Measurements from ENCODE around the gene ERP27. TPM values are rescaled to one million over a fixed set of nuclear protein-coding genes. Genes with fewer than 3 reads are reported as not detected.

Gene ERP27
- total RNA-seq, 1 experiment from 2014 or later: not detected

DNA sequence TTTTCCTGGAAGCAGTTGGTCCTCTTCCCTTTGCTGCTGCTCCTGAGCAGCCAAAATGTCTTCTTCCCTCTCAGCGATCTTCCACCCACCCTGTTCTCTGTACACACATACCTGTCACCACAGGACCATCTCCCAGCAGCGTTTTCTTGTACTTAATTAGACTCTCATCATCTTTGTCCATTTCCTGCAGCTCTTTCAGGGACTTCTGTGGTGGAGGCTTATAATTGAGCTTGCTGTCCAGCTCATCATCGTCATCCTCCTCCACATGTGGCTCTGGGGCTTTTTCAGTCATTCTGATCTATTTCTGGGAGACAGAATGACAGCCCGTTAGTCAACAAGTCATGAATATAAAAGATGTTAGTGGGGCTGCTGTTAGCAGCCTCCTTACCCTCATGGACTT lies 12.1 kb upstream of the ERP27 start:
- ATAC-seq: no peak
- Histone ChIP-seq H3K4me3 (ENCODE audit: low read depth in 2 of 2, low read length in 2 of 2) (no peak overlapping the region), H3K36me3 (ENCODE audit: control insufficient read depth, insufficient read depth, low read length) (no peaks in the 10 kb centered on the region), H3K27ac (ENCODE audit: low read length) (no peak overlapping the region), H3K9me3 (ENCODE audit: control insufficient read depth, insufficient read depth, low read depth, low read length) (no peaks in the 10 kb centered on the region), H3K4me1 (ENCODE audit: control insufficient read depth, insufficient read depth, low read length) (no peaks in the 10 kb centered on the region), H3K27me3 (ENCODE audit: control insufficient read depth, insufficient read depth, low read length) (no peaks in the 10 kb centered on the region)
- in situ Hi-C loops (cut with HindIII; ENCODE audit: low pct_unique_long_range_greater_than_20kb, low sequenced_read_pairs): no loop called here
- BruUV-seq (replicated peaks): no TSS peak
- intact Hi-C loops (cut with micrococcal nuclease; ENCODE audit: unreplicated experiment): no loop called here
- TF ChIP-seq TCF7L2 (IDR thresholded peaks at IDR 0.05; ENCODE audit: low read depth, low read length): no peak
- TF ChIP-seq SIN3A (IDR thresholded peaks at IDR 0.05; ENCODE audit: borderline replicate concordance, insufficient read depth, low read depth, low read length): no peak
- TF ChIP-seq, protein P1, sequence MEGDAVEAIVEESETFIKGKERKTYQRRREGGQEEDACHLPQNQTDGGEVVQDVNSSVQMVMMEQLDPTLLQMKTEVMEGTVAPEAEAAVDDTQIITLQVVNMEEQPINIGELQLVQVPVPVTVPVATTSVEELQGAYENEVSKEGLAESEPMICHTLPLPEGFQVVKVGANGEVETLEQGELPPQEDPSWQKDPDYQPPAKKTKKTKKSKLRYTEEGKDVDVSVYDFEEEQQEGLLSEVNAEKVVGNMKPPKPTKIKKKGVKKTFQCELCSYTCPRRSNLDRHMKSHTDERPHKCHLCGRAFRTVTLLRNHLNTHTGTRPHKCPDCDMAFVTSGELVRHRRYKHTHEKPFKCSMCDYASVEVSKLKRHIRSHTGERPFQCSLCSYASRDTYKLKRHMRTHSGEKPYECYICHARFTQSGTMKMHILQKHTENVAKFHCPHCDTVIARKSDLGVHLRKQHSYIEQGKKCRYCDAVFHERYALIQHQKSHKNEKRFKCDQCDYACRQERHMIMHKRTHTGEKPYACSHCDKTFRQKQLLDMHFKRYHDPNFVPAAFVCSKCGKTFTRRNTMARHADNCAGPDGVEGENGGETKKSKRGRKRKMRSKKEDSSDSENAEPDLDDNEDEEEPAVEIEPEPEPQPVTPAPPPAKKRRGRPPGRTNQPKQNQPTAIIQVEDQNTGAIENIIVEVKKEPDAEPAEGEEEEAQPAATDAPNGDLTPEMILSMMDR (IDR thresholded peaks at IDR 0.05): no peak
- TF ChIP-seq POLR2AphosphoS5 (IDR thresholded peaks at IDR 0.05; ENCODE audit: low read depth, low read length): no peak
- TF ChIP-seq, protein P2, sequence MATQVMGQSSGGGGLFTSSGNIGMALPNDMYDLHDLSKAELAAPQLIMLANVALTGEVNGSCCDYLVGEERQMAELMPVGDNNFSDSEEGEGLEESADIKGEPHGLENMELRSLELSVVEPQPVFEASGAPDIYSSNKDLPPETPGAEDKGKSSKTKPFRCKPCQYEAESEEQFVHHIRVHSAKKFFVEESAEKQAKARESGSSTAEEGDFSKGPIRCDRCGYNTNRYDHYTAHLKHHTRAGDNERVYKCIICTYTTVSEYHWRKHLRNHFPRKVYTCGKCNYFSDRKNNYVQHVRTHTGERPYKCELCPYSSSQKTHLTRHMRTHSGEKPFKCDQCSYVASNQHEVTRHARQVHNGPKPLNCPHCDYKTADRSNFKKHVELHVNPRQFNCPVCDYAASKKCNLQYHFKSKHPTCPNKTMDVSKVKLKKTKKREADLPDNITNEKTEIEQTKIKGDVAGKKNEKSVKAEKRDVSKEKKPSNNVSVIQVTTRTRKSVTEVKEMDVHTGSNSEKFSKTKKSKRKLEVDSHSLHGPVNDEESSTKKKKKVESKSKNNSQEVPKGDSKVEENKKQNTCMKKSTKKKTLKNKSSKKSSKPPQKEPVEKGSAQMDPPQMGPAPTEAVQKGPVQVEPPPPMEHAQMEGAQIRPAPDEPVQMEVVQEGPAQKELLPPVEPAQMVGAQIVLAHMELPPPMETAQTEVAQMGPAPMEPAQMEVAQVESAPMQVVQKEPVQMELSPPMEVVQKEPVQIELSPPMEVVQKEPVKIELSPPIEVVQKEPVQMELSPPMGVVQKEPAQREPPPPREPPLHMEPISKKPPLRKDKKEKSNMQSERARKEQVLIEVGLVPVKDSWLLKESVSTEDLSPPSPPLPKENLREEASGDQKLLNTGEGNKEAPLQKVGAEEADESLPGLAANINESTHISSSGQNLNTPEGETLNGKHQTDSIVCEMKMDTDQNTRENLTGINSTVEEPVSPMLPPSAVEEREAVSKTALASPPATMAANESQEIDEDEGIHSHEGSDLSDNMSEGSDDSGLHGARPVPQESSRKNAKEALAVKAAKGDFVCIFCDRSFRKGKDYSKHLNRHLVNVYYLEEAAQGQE (IDR thresholded peaks at IDR 0.05; ENCODE audit: insufficient read depth in 1 of 2, low read depth in 2 of 2, low read length in 1 of 2): no peak
- DNase-seq (ENCODE audit: low read depth, low spot score): no peak
- POLR2A ChIA-PET: no interaction called here
- CTCF ChIA-PET: no interaction called here

DNA sequence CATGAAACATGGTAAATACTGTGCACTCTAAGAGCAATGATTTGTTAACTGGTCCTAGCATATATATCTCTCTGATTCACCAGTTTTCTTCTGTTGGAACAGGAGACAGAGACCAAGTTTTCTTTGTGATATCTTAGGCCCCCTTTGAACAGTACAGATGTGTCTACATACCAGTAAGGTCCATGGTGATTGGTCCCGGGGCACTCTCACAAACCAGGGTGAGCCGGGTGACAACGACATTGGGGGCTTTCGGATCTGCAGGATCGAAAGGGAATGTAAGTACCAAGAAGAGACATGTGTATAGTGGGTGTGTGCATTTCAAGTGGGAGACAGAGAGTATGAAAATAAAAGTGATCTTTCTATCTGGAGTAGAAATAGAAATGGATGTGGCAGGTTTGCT lies 11.3 kb upstream of the ERP27 start:
- Histone ChIP-seq H3K4me1 (ENCODE audit: control insufficient read depth, insufficient read depth, low read length) (no peaks in the 10 kb centered on the region), H3K27me3 (ENCODE audit: control insufficient read depth, insufficient read depth, low read length) (no peaks in the 10 kb centered on the region), H3K36me3 (ENCODE audit: control insufficient read depth, insufficient read depth, low read length) (no peaks in the 10 kb centered on the region), H3K27ac (ENCODE audit: low read length) (no peak overlapping the region), H3K9me3 (ENCODE audit: control insufficient read depth, insufficient read depth, low read depth, low read length) (no peaks in the 10 kb centered on the region), H3K4me3 (ENCODE audit: low read depth in 2 of 2, low read length in 2 of 2) (no peak overlapping the region)
- in situ Hi-C loops (cut with HindIII; ENCODE audit: low pct_unique_long_range_greater_than_20kb, low sequenced_read_pairs) (no loop called here), intact Hi-C loops (cut with micrococcal nuclease; ENCODE audit: unreplicated experiment) (no loop called here)
- BruUV-seq (replicated peaks): no TSS peak
- CTCF ChIA-PET: no interaction called here
- POLR2A ChIA-PET: no interaction called here
- TF ChIP-seq, protein P2 (IDR thresholded peaks at IDR 0.05; ENCODE audit: insufficient read depth in 1 of 2, low read depth in 2 of 2, low read length in 1 of 2): no peak
- TF ChIP-seq, protein P1 (IDR thresholded peaks at IDR 0.05): no peak
- TF ChIP-seq TCF7L2 (IDR thresholded peaks at IDR 0.05; ENCODE audit: low read depth, low read length) (no peak), SIN3A (IDR thresholded peaks at IDR 0.05; ENCODE audit: borderline replicate concordance, insufficient read depth, low read depth, low read length) (no peak)
- DNase-seq (ENCODE audit: low read depth, low spot score) (no peak), ATAC-seq (no peak)
